ENCODE results near the gene ISY1.
"Not testable (repeated sequence)": the region's sequence is repeated elsewhere in the genome, so short reads cannot be mapped to it uniquely, and the experiment has no call there.

The ISY1 gene

DNA sequence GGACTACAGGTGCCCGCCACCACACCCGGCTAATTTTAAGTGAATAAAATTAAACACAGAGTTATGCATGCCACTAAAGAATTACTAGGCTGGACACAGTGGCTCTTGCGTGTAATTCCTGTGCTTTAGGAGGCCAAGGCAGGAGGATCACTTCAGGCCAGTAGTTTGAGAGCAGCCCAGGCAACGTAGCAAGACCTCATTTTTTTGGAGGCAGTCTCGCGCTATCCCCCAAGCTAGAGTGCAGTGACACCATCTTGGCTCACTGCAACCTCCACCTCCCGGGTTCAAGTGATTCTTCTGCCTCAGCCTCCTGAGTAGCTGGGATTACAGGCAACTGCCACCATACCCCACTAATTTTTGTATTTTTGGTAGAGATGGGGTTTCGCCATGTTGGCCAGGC, 4.7 kb upstream of the ISY1 start:
- DNase-seq, result not testable (repeated sequence)

DNA sequence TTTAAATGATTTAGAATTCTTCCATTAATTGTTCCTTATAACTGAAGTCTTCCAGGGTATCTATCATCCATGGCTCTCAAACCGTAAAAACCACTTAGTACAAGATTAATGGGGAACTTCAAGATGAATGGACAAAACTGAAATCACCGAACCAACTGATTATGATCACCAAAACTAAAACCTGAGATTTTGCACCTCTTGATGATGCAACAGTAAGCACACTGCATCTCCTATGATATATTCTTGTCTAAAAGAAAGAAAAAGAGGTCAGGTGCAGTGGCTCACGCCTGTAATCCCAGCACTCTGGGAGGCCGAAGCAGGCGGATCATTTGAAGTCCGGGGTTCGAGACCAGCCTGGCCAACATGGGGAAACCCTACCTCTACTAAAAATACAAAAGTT, 3.6 kb upstream of the ISY1 start:
- no peak for DNase-seq

- DNase-seq, result no peak
Measured at GRCh38 chr3:129162729-129163579, 2.1 kb upstream of the ISY1 start.

DNA sequence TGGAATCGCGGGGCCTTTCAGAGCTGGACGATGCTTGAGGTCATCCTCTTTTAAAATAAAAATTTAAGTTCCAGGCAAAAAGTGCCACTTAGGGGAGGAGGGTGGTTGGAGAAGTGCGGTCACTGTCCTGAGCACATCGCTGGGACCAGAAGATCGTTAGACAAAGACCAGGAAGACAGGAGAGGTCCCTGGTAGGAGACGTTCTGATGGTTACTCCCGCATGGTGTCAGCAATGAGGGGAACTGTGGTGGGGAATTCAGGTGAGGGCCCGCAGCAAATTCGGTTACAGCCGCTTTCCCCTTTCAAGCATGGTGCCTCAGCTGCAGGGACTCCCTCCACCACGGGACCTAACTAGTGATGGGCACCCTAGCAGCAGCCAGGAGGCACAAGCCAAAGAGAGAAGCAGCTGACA, 1.0 kb upstream of the ISY1 start:
- DNase-seq, result no peak

GRCh38 chr3:129144786-129145185, 16.1 kb downstream of the ISY1 start:
- no peak for DNase-seq

- not testable (repeated sequence) for DNase-seq
Measured at GRCh38 chr3:129141011-129141410, 19.9 kb downstream of the ISY1 start.

DNA sequence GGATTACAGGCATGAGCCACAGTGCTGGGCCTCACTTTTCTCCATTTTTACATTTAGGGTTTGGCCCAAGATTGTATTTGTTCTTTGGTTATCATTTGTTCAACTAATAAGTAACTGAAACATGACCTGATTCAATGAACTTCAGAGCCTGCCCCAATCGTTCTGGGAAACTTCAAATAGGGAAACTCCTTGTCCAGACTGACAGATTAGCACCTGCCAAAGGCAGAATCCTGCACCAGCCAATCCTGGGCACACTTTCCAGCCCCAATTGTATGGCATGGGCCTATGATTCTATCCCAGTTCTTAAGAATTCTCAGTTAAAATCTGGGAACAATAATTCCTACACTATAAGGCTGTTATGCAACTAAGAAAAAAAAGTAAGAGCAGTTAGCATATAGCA, 21.0 kb downstream of the ISY1 start:
- no peak for DNase-seq

DNA sequence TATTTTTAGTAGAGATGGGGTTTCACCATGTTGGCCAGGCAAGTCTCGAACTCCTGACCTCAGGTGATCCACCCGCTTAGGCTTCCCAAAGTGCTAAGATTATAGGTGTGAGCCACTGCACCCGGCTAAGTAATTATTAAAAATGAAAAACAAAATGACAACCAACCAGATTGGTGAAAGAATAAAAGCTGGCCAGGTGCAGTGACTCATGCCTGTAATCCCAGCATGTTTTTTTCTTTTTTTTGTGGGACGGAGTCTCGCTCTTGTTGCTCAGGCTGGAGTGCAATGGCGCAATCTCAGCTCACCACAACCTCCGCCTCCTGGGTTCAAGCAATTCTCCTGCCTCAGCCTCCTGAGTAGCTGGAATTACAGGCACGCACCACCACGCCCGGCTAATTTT, 24.6 kb downstream of the ISY1 start:
- DNase-seq, result not testable (repeated sequence)

DNA sequence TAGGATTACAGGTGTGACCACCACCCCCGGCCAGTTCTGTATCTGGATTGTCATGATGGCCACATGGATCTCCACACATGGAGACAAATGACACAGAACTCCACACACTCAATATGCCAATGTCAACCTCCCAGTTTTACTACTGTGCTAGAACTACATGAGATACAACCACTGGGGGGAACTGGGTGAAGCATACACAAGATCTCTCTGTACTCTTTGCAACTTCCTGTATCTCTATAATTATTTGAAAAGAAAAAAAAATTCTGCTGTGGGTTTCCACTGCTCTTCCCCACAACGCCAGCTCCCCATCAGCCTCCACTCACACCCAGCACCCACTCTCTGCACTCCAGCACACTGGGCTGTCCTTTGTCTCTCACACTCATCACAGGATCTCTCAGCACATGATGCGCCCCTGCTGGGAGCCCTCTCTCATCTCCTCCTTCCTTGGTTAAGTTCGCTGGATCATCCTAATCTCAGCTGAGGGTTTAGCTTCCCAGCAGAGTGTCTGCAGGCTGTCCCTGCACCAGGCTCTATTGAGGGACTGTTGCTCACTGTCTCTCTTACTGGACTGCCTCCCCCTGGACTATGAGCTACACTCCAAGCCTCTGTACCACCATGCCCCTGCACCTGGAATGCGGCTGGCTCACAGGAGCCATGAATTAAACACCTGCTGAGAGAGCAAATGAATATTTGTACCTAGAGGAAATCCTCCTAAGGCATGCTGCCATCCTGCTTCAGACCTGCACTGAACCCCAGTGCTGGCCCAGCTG, 28.6 kb downstream of the ISY1 start:
- no peak for DNase-seq

DNA sequence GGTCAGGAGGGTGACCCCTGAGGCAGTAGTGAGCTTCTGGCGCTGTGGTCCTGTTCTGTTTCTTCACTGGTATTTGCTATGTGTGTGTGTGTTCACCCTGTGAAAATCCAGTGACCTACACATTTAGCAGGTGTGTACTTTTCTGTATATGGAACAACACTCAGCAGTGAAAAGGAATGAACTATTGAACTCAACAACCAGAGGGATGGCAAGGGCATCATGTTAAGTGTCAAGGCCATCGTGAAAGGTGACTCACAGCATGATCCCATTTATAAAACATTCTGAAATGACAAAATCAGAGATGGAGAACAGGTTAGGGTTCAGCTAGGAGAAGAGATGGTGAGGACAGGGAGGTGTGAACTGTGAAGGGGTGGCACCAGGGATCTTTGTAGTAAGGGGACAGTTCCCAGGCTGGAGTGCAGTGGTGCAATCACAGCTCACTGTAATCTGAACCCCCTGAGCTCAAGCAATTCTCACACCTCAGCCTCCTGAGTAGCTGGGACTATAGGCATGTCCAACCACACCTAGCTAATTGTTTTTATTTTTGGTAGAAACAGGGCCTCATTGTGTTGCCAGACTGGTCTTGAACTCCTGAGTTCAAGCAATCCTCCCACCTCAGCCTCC, 29.3 kb downstream of the ISY1 start:
- no peak for DNase-seq

DNA sequence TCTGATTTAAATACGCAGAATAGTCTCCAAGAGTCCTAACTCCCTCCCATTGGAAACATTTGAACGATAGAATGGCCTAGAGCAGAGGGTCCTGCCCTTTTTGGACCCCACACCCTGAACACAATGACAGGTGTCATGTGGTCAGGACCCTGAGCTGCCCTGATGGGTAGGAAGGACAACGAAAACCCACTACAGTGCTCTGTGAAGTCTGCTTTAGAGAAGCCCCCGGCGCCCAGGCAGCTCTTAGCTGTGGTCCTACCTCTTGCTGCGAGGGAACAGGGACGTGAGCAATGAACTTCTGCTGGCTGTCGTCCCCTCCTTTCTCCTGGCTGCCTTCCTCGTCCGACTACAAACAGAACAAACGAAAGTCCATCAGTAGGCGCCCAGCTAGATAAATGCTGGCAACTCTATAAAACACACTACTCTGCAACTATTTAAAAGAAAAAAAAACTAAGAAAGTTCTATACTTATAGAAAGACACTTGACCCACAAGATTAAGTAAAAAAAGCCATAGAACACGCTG, 30.5 kb downstream of the ISY1 start:
- DNase-seq, result no peak

DNA sequence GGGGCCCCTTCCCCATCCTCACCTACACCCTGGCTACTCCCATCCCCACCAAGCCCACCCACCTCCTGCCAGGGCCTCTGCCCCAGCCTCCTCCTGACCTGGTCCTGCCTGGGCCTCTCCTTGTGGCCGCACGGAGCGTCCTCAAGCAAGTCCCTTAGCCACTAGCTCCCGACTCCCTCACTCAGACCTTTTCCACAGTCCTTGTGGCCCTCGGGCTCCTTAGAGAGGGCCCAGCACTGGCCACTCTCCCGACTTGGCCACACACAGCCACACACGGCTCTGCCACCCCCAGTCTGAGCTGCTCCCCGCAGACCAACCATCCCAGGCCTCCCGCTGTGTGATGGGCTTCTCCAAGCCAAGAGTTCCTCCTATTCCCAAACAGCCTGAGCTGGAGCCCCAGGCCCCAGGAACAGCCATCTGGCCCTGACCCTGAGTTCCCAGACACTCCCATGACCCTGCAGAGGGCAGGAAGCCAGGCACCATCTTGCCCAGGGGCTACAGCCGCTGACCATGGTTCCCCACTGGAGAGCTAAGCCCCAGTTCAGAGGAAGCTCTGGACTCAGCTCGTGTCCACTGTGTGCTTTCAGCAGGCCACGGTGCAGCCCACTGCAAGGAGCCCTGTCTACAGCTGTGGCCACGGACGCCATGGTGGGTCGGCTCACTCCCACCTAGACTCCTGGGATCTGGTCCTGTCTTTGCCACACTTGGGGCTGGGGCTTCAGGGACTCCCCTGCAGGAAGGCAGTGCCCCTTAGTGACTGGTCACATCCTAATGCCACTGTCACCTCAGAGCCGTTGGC, 32.3 kb downstream of the ISY1 start:
- no peak for DNase-seq

DNA sequence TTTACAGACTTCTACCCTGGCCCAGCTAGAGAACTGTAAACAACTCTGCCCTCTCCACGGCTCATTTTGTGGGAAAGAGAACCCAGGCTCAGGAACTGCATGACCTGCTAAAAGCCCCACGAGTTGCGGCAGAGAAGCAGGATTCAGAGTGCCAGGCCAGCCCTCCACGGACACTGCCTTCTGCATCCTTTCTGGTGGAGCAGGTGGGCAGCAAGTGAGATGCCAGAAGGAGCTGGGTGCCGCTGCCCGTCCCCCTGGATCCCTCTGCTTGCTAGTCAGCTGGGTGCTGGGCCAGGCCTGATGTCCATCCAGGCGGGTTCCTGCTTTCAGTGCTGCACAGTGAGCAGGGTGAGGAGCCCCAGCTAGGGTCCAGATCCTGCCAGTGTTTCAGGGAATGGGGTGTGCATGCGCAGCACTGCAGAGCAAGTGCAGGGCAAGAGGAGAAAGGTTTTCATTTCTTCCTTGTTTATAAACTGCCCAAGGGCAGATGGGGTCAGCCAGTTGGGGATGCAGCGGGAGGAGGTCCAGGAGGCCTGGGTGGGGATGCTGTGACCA, 34.1 kb downstream of the ISY1 start:
- no peak for DNase-seq

- DNase-seq, result no peak
Measured at GRCh38 chr3:129123314-129124060, 37.4 kb downstream of the ISY1 start.

GRCh38 chr3:129122412-129123011, 38.4 kb downstream of the ISY1 start:
- DNase-seq, result no peak

GRCh38 chr3:129121792-129122411, 39.0 kb downstream of the ISY1 start, which contains the start of gene RAB43:
TSS of gene RAB43 (minus strand) at chr3:129121804. CDS start at chr3:129121489, 315 bp downstream.
- DNase-seq, result no peak

- no peak for DNase-seq
Measured at GRCh38 chr3:129121016-129121791, 39.7 kb downstream of the ISY1 start.

DNA sequence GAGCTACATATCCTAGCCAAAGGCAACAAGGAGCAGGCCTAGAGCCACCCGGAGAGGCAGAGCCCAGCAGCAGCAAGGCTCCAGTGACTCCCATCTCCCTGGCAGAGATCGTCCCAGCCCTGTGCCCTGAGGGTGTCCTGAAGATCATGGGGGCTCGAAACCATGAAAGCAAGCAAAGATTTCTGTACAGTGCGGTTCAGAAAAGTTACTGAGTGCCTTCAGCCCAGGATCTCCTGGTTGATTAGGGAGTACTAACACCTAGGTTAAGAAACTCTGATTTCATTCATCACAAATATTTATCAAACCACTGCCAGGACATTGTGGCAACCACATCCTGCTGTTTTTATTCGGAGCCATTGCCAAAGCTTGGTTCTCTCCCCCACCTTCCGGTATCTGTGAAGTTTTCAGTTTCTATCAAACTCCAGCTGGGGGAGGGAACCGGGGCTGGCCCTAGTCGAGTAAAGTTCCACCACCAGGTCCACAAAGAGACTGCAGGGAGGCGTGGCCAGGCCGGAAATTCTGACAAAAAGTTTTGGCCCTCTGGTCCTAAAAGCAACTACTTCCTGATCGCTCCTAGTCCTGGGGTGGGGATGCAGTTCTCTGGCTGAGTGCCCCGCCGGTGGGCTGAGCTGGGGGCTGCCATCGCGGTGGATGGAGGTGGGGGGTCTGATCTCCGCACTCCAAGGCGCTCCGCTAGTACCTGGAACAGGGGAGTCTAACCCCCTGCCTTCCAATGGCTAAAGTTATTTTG, 40.4 kb downstream of the ISY1 start:
- DNase-seq, result no peak

All from DMS79 (cell line).